ENCODE data around the gene APEH. TPM values are rescaled to one million over a fixed set of nuclear protein-coding genes. Genes with fewer than 3 reads are reported as not detected.

Gene APEH
- total and polyA plus RNA-seq, 2 donors (not counting 1 experiment from before 2014, with no cell fraction given): 79.4 to 96.2 TPM

- intact Hi-C loops (cut with micrococcal nuclease): no loop called here
- no peaks in the 10 kb centered on the region for H3K9me3 Mint-ChIP-seq (ENCODE audit: insufficient read depth)
- H3K27me3 Mint-ChIP-seq: no peaks in the 10 kb centered on the region
- WGBS (ENCODE audit: insufficient coverage): 95% methylated on average over 13 of the region's 13 CpGs
- H3K4me1 Mint-ChIP-seq: peaks cover 18% of the 10 kb centered on the region
- H3K9me3 ChIP-seq (ENCODE audit: control extremely low read depth in 1 of 3, control insufficient read depth in 2 of 3, insufficient read depth in 1 of 3, low read length in 2 of 3): no peaks in the 10 kb centered on the region
- no peak overlapping the region for H3K27ac Mint-ChIP-seq
- H2AFZ ChIP-seq (ENCODE audit: insufficient read depth, low read depth, low read length, poor library complexity, severe bottlenecking): no peak overlapping the region
- H3K4me2 ChIP-seq (replicated peaks; ENCODE audit: low read depth, low read length, poor library complexity, severe bottlenecking): no peak overlapping the region
- peaks cover 6 to 24% of the 10 kb centered on the region in 2 donors for H3K4me1 ChIP-seq (ENCODE audit: control insufficient read depth in 2 of 2, insufficient read depth in 2 of 2, low read length in 2 of 2)
- no peaks in the 10 kb centered on the region for H3K27me3 ChIP-seq (replicated peaks in 1 of 4; ENCODE audit: control extremely low read depth in 1 of 4, control insufficient read depth in 3 of 4, insufficient read depth in 4 of 4, low read length in 3 of 4)
- no peak for ATAC-seq (ENCODE audit: low read depth)
- no peak overlapping the region for H3K9ac ChIP-seq (ENCODE audit: low read length)
- peaks cover 4% of the 10 kb centered on the region for H3K79me2 ChIP-seq (ENCODE audit: control insufficient read depth, insufficient read depth, low read length)
- TF ChIP-seq EZH2 (IDR thresholded peaks at IDR 0.05; ENCODE audit: borderline replicate concordance, insufficient read depth, low read depth, low read length, poor library complexity, severe bottlenecking): no peak
- TF ChIP-seq, protein P1, sequence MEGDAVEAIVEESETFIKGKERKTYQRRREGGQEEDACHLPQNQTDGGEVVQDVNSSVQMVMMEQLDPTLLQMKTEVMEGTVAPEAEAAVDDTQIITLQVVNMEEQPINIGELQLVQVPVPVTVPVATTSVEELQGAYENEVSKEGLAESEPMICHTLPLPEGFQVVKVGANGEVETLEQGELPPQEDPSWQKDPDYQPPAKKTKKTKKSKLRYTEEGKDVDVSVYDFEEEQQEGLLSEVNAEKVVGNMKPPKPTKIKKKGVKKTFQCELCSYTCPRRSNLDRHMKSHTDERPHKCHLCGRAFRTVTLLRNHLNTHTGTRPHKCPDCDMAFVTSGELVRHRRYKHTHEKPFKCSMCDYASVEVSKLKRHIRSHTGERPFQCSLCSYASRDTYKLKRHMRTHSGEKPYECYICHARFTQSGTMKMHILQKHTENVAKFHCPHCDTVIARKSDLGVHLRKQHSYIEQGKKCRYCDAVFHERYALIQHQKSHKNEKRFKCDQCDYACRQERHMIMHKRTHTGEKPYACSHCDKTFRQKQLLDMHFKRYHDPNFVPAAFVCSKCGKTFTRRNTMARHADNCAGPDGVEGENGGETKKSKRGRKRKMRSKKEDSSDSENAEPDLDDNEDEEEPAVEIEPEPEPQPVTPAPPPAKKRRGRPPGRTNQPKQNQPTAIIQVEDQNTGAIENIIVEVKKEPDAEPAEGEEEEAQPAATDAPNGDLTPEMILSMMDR (IDR thresholded peaks at IDR 0.05): no peak
- H3K4me3 ChIP-seq (ENCODE audit: control extremely low read depth in 1 of 5, extremely low read depth in 1 of 5, insufficient read depth in 1 of 5, low read depth in 2 of 5, low read length in 4 of 5): no peak overlapping the region
- H4K20me1 ChIP-seq (ENCODE audit: control insufficient read depth, insufficient read depth, low read length, poor library complexity, severe bottlenecking): no peaks in the 10 kb centered on the region
- H3K27ac ChIP-seq (ENCODE audit: low read length in 2 of 2): no peak overlapping the region
- CTCF ChIA-PET: no interaction called here
- no peak for DNase-seq
- peaks cover 0 to 5% of the 10 kb centered on the region in 2 experiments for H3K36me3 ChIP-seq (replicated peaks in 1 of 2; ENCODE audit: control extremely low read depth in 1 of 2, control insufficient read depth in 1 of 2, extremely low read depth in 1 of 2, insufficient read depth in 2 of 2, low read length in 1 of 2)
- H3K4me3 Mint-ChIP-seq: no peak overlapping the region
- POLR2A ChIA-PET: interaction anchor here (1.0 kb wide), 1 partner anchor 10 kb away, joined by 5 read pairs; the partner anchor contains the start of gene GMPPB
Observed at GRCh38 chr3:49714728-49715550, 40.8 kb downstream of the APEH start.

GRCh38 chr3:49715611-49716121, 41.5 kb downstream of the APEH start:
- Histone ChIP-seq H4K20me1 (ENCODE audit: control insufficient read depth, insufficient read depth, low read length, poor library complexity, severe bottlenecking) (no peaks in the 10 kb centered on the region), H3K79me2 (ENCODE audit: control insufficient read depth, insufficient read depth, low read length) (peaks cover 4% of the 10 kb centered on the region), H3K27ac (ENCODE audit: low read length in 2 of 2) (no peak overlapping the region), H3K4me3 (ENCODE audit: control extremely low read depth in 1 of 5, extremely low read depth in 1 of 5, insufficient read depth in 1 of 5, low read depth in 2 of 5, low read length in 4 of 5) (no peak overlapping the region), H3K36me3 (replicated peaks in 1 of 2; ENCODE audit: control extremely low read depth in 1 of 2, control insufficient read depth in 1 of 2, extremely low read depth in 1 of 2, insufficient read depth in 2 of 2, low read length in 1 of 2) (peaks cover 0 to 5% of the 10 kb centered on the region in 2 experiments), H3K4me2 (replicated peaks; ENCODE audit: low read depth, low read length, poor library complexity, severe bottlenecking) (no peak overlapping the region), H3K27me3 (replicated peaks in 1 of 4; ENCODE audit: control extremely low read depth in 1 of 4, control insufficient read depth in 3 of 4, insufficient read depth in 4 of 4, low read length in 3 of 4) (no peaks in the 10 kb centered on the region), H3K9ac (ENCODE audit: low read length) (no peak overlapping the region), H2AFZ (ENCODE audit: insufficient read depth, low read depth, low read length, poor library complexity, severe bottlenecking) (no peak overlapping the region), H3K4me1 (ENCODE audit: control insufficient read depth in 2 of 2, insufficient read depth in 2 of 2, low read length in 2 of 2) (peaks cover 6 to 24% of the 10 kb centered on the region in 2 donors), H3K9me3 (ENCODE audit: control extremely low read depth in 1 of 3, control insufficient read depth in 2 of 3, insufficient read depth in 1 of 3, low read length in 2 of 3) (no peaks in the 10 kb centered on the region)
- no peak for ATAC-seq (ENCODE audit: low read depth)
- TF ChIP-seq, protein P1 (IDR thresholded peaks at IDR 0.05): no peak
- CTCF ChIA-PET: no interaction called here
- POLR2A ChIA-PET: interaction anchor here (1.0 kb wide), 1 partner anchor 9 kb away, joined by 5 read pairs; the partner anchor contains the start of gene GMPPB
- no peaks in the 10 kb centered on the region for H3K9me3 Mint-ChIP-seq (ENCODE audit: insufficient read depth)
- peaks cover 20% of the 10 kb centered on the region for H3K4me1 Mint-ChIP-seq
- intact Hi-C loops (cut with micrococcal nuclease): no loop called here
- no peak overlapping the region for H3K27ac Mint-ChIP-seq
- H3K4me3 Mint-ChIP-seq: no peak overlapping the region
- no peaks in the 10 kb centered on the region for H3K27me3 Mint-ChIP-seq
- 96% methylated on average over 13 of the region's 13 CpGs for WGBS (ENCODE audit: insufficient coverage)
- DNase-seq: peak; percentile 25

Data from B cell (primary cell).